Ascending aorta (tissue), 2 donors: ENCODE results near the gene CBLB. TPM values are rescaled to one million over a fixed set of nuclear protein-coding genes. Genes with fewer than 3 reads are reported as not detected.
A peak's percentile ranks its signal among the peaks of the same experiment; 100 is the strongest.

Experiments used
- DNase-seq, 2 donors: peaks; one replicate each; pipeline ENCODE4 v3.0.0-alpha.2; 2019; ENCODE audit warnings: low spot score in 2 of 2
- H3K27ac ChIP-seq, 2 donors: fragments of 200-600 bp; sonication (generic); one replicate each; pipeline ENCODE4 v1.5.1; 2016 to 2017; ENCODE audit warnings: mild to moderate bottlenecking in 1 of 2
- H3K27me3 ChIP-seq: fragments of 200-600 bp; sonication (generic); one replicate; pipeline ENCODE4 v1.5.1; 2017
- H3K36me3 ChIP-seq, 2 donors: fragments of 200-600 bp; sonication (generic); one replicate each; pipeline ENCODE4 v1.5.1; 2016
- H3K4me1 ChIP-seq, 2 donors: fragments of 200-600 bp; sonication (generic); one replicate each; pipeline ENCODE4 v1.5.1; 2016 to 2017; ENCODE audit warnings: mild to moderate bottlenecking in 1 of 2
- H3K4me3 ChIP-seq, 2 donors: fragments of 200-600 bp; sonication (generic); one replicate each; pipeline ENCODE4 v1.5.1; 2016 to 2017; ENCODE audit warnings: mild to moderate bottlenecking in 1 of 2
- H3K9me3 ChIP-seq, 2 donors: fragments of 200-600 bp; sonication (generic); one replicate each; pipeline ENCODE4 v1.5.1; 2016
- CTCF ChIP-seq, 3 experiments: fragments of 200-600 bp in 2 of 3; fragments of 450-650 bp in 1 of 3; sonication (generic) in 2 of 3; IDR thresholded peaks; one replicate each; pipeline ENCODE4 v1.5.1; 2016 to 2019; ENCODE audit warnings: antibody characterized with exemption in 3 of 3, mild to moderate bottlenecking in 1 of 3, moderate library complexity in 1 of 3
- intact Hi-C: fragments of 100-400 bp; cut with DNase I; formaldehyde crosslinking; loops from one replicate; pipeline ENCODE4 v1.15.1; 2023
- total RNA-seq: library from RNA; depleted of rRNA; stranded (reverse); fragments of >200 nt; gene quantifications from one replicate; pipeline ENCODE4 v1.1.0, GENCODE V29; 2016

CBLB gene
- total RNA-seq, 1 donor from 2014 or later: 30.0 TPM

GRCh38 chr3:105827959-105828358, 40.9 kb downstream of the CBLB start:
- Histone ChIP-seq H3K27me3 (no peaks in the 10 kb centered on the region), H3K4me1 (peaks cover 4 to 7% of the 10 kb centered on the region in 2 donors), H3K9me3 (no peaks in the 10 kb centered on the region), H3K36me3 (no peaks in the 10 kb centered on the region), H3K27ac (no peak overlapping the region), H3K4me3 (no peak overlapping the region)
- peak in 2 of 3 experiments; percentile 24 to 35 for TF ChIP-seq CTCF (IDR thresholded peaks at IDR 0.05)
- intact Hi-C loops: no loop called here
- DNase-seq: peak in 1 of 2 donors; percentile 75

- no peak for DNase-seq
- no peaks in the 10 kb centered on the region for H3K36me3 ChIP-seq
- H3K27me3 ChIP-seq: no peaks in the 10 kb centered on the region
- intact Hi-C loops: no loop called here
- H3K9me3 ChIP-seq: no peaks in the 10 kb centered on the region
- no peak overlapping the region for H3K4me3 ChIP-seq
- H3K27ac ChIP-seq: no peak overlapping the region
- no peak for TF ChIP-seq CTCF (IDR thresholded peaks at IDR 0.05)
- peaks cover 4 to 7% of the 10 kb centered on the region in 2 donors for H3K4me1 ChIP-seq
Measured at GRCh38 chr3:105826778-105827634, 41.8 kb downstream of the CBLB start.

DNA sequence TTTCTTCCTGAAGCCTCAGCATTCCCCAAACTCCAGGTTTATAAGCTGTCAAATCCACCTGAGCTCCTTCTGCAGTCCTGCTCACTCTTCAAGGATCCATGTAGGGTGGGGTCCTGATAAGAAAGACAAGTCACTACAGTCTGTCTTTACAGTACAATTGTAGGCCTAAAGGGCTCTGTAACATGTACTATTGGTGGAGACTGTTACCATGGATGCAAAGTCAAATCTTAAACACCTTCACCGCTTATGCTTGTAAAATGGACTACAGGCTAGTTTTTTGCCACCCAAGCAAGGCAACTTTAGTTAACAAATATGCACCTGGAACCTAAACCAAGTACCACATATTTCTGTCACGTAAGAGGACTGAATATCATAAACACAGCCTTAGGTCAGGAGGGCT, 44.7 kb downstream of the CBLB start:
- Histone ChIP-seq H3K4me3 (no peak overlapping the region), H3K27ac (peak overlapping the region; percentile 60 to 71), H3K36me3 (no peaks in the 10 kb centered on the region), H3K27me3 (no peaks in the 10 kb centered on the region), H3K4me1 (peaks cover 4 to 10% of the 10 kb centered on the region in 2 donors), H3K9me3 (no peaks in the 10 kb centered on the region)
- intact Hi-C loops: no loop called here
- TF ChIP-seq CTCF (IDR thresholded peaks at IDR 0.05): no peak
- no peak for DNase-seq

DNA sequence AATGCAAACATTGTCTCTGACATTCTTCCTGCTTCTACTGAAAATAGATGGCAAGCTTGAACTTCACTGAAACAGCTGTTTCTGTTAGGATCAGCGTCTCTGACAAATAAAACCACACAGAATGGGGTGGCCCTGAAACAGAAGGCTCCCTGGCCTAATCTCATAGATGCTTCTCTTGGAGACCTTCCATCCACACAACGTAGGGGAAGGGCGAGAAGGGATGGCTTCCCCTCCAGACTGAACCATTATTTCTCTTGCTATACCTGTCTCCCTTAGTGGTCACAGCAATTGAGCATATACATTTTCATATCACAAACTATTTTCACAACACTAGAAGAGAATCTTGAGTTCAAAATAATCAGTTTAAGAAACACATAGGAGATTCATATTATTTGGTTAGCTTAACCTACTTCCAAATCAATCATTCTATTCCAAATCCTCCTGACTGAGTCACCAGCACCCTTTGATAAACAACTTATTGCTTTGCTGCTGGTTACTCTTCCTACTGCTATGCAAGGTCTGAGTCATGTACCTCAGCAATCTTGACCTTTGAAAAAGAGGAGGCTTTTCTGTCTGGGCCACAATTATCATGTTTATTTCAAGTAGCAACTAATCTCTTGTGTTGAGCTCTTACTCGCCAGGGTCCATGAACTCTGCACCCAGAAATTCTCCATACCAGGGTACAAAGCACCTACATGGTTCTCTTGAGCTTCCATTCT, 45.5 kb downstream of the CBLB start:
- intact Hi-C loops: no loop called here
- Histone ChIP-seq H3K4me3 (no peak overlapping the region), H3K9me3 (no peaks in the 10 kb centered on the region), H3K27ac (peak overlapping the region; percentile 60 to 71), H3K27me3 (no peaks in the 10 kb centered on the region), H3K36me3 (no peaks in the 10 kb centered on the region), H3K4me1 (peaks cover 4 to 10% of the 10 kb centered on the region in 2 donors)
- no peak for DNase-seq
- TF ChIP-seq CTCF (IDR thresholded peaks at IDR 0.05): no peak

GRCh38 chr3:105822171-105823123, 46.4 kb downstream of the CBLB start:
- Histone ChIP-seq H3K4me1 (peaks cover 4 to 10% of the 10 kb centered on the region in 2 donors), H3K27me3 (no peaks in the 10 kb centered on the region), H3K36me3 (no peaks in the 10 kb centered on the region), H3K4me3 (no peak overlapping the region), H3K27ac (peak overlapping the region; percentile 60 to 71), H3K9me3 (no peaks in the 10 kb centered on the region)
- no peak for DNase-seq
- no peak for TF ChIP-seq CTCF (IDR thresholded peaks at IDR 0.05)
- intact Hi-C loops: no loop called here
